BLaER1 (cell line): Measurements from ENCODE around the gene LIN7B.
"Not testable (repeated sequence)": the region's sequence is repeated elsewhere in the genome, so short reads cannot be mapped to it uniquely, and the experiment has no call there.

Source experiments
- H3K27ac ChIP-seq: shearing (Covaris generic); formaldehyde crosslinking; 2 replicates; pipeline ENCODE4 v1.8.1; 2022
- H3K27me3 ChIP-seq: shearing (Covaris generic); formaldehyde crosslinking; 2 replicates; pipeline ENCODE4 v1.8.1; 2022
- H3K36me3 ChIP-seq: shearing (Covaris generic); formaldehyde crosslinking; 2 replicates; pipeline ENCODE4 v1.8.1; 2022
- H3K4me1 ChIP-seq: shearing (Covaris generic); formaldehyde crosslinking; 2 replicates; pipeline ENCODE4 v1.8.1; 2022
- H3K4me2 ChIP-seq: shearing (Covaris generic); formaldehyde crosslinking; 2 replicates; pipeline ENCODE4 v1.8.1; 2022
- H3K4me3 ChIP-seq: shearing (Covaris generic); formaldehyde crosslinking; 2 replicates; pipeline ENCODE4 v1.8.1; 2022
- H3K9ac ChIP-seq: shearing (Covaris generic); formaldehyde crosslinking; 2 replicates; pipeline ENCODE4 v1.8.1; 2022
- H3K9me3 ChIP-seq: shearing (Covaris generic); formaldehyde crosslinking; 2 replicates; pipeline ENCODE4 v1.8.1; 2022
- H4K20me1 ChIP-seq: shearing (Covaris generic); formaldehyde crosslinking; 2 replicates; pipeline ENCODE4 v1.8.1; 2022
- Cebpa-rat ChIP-seq: shearing (Covaris generic); IDR thresholded peaks from 2 replicates; pipeline ENCODE4 v1.8.1; 2022

The LIN7B gene

DNA sequence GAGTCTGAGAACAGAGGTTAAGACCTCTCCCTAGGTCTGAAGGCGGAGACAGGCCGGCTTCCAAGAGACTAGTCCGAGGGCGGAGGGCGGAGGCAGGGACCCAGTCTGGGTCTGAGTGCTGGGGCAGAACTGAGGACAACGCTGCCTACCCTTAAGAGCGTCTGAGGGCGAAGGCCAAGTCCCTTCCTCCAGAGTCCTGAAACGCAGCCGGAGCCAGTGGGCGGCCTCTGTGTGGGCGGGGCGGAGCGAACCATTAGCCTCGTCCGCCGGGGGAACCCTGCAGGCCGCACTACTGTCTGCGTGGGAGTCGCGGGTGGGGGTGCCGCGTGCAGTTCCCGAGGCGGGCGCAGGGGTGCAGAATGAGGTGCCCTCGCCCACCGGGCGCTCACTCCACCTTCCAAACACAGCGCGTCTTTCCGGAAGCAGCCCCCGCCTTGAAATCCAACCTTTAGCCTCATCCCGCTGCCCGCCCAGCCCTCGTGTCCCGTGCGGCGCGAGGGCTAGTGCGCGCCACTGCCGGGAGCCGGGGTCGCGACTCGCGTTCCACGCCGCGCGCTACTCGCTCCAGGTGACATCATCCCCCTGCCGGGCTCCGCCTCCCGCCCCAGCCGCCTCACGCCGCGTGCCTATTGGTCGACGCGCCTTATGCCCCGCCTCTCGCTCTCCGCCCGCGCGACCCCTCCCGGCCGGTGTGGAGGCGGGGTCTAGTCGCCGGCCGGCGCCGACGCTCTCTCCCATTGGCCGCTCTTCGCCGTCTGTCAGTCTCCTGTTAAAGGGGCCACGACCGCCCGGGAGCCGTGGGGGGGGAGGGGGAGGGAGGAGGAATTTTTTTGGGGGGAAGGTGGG lies 4.6 kb downstream of the LIN7B start, which contains the start of gene C19orf73:
Gene C19orf73, minus strand, starts transcription at position 579 of the 846 bp plus-strand sequence. Its CDS starts 121 bp downstream, at position 458.
- no peak for TF ChIP-seq Cebpa-rat
- Histone ChIP-seq H3K9me3 (no peaks in the 10 kb centered on the region), H3K4me1 (peaks cover 55% of the 10 kb centered on the region), H4K20me1 (peaks cover 24% of the 10 kb centered on the region), H3K4me2 (peak within 1 kb of the TSS; percentile 99), H3K4me3 (peak within 1 kb of the TSS; percentile 75), H3K9ac (peak within 1 kb of the TSS; percentile 97), H3K36me3 (no peaks in the 10 kb centered on the region; the same call in 1 of the 2 replicates), H3K27me3 (peaks cover 35% of the 10 kb centered on the region), H3K27ac (peak within 1 kb of the TSS; percentile 98)

DNA sequence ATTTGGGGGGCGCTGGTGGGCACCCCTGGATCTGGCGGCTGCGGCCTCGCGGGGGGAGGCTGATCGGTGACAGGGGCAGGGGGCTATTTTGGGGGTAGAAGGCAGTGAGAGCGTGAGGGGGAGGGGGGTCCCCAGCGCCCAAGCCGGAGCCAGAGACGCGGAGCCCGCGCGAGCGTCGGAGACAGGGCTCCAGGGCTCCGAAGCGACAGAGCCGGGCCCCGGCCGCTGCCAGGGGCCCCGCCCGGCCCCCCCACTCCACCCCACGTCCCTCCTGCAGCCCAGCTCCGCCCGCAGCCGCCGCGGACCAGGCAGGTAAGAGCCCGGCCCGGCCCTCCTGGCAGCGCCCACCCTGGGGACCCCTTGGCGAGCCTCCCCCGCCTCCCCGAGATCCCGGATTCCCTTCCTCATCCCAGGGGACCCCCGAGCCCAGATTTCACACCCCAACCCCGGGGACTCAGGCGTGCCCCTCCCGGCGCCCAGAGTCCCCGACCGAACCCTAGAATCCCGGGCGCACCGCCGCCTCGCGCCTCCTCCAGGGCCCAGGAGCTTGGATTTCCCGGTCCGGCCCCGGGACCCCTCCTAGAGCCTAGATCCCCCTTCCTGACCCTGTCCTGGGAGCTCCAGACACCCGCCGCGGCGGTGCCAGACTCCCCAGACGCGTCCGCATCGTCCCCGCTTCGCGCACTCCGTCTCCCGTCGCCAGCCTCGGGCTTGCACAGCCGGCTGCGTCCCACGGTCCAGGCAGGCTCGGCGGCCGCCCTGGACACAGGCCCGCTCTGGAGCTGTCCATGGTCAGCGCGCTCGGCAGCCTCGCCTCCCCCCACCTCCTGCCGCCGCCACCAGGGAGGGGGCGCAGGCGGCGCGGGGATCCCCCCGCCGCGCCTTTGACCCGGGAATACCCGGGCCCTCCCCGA lies 5.5 kb downstream of the LIN7B start, which contains the start of gene PPFIA3:
Gene PPFIA3, plus strand, starts transcription at position 134 of the 914 bp plus-strand sequence. CDS start 8,330 bp downstream, outside the sequence.
- peak within 1 kb of the TSS; percentile 98 for H3K27ac ChIP-seq

DNA sequence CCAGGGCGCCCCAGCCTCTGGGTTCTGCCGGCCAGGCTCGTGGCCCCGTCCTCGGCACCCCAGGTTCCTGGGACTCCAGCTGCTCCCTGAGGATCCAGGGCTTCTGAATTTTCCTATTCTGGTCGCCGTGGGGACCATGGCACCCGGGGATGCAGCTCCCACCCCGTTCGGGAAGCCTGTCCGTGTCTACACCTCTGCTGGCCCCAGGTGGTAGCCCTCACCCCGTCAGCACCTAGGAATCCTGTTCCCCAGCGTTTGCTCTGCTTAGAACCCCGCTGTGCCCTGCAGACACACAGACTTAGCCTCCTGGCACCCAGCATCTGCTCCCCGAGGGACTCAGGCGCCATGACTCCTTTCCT lies 6.1 kb downstream of the LIN7B start:
- Histone ChIP-seq H3K27ac (no peak overlapping the region), H3K4me3 (peak overlapping the region; percentile 75), H4K20me1 (peaks cover 24% of the 10 kb centered on the region), H3K4me2 (peak overlapping the region; percentile 99), H3K4me1 (peaks cover 46% of the 10 kb centered on the region), H3K36me3 (no peaks in the 10 kb centered on the region; the same call in 1 of the 2 replicates), H3K9ac (peak overlapping the region; percentile 97), H3K9me3 (no peaks in the 10 kb centered on the region), H3K27me3 (peaks cover 35% of the 10 kb centered on the region)
- no peak for TF ChIP-seq Cebpa-rat

More for the DNA sequence above, 5.5 kb downstream of the LIN7B start, which contains the start of gene PPFIA3:
- no peak for TF ChIP-seq Cebpa-rat
- Histone ChIP-seq H3K9ac (peak within 1 kb of the TSS; percentile 97), H3K4me1 (peaks cover 51% of the 10 kb centered on the region), H3K27me3 (peaks cover 35% of the 10 kb centered on the region), H3K9me3 (no peaks in the 10 kb centered on the region), H3K4me3 (peak within 1 kb of the TSS; percentile 75), H3K36me3 (no peaks in the 10 kb centered on the region; the same call in 1 of the 2 replicates), H3K4me2 (peak within 1 kb of the TSS; percentile 99), H4K20me1 (peaks cover 24% of the 10 kb centered on the region)

DNA sequence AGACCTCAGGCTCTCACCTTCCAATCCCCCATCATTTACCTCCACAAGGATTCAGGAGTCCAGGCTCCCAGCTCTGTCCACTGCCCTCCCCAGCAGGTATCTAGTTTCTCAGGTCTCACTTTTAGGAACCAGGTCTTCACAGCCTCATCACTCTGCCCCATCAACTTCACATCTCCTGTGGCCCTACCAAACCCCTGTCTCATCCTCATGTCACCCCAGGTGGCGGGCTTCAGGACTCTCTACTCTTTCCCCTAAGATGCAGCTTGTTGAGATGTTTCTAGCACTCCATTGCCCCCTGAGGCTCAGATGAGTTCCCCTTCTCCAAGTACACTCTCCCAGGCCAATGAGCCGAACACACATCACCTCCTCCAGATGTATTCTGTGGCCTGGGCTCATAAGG lies 6.7 kb downstream of the LIN7B start:
- Histone ChIP-seq H3K4me3 (peak overlapping the region; percentile 75; the same call in 1 of the 2 replicates), H3K9me3 (no peaks in the 10 kb centered on the region), H3K27me3 (peaks cover 35% of the 10 kb centered on the region), H3K4me2 (peak overlapping the region; percentile 99), H3K9ac (no peak overlapping the region), H3K27ac (no peak overlapping the region), H4K20me1 (peaks cover 24% of the 10 kb centered on the region), H3K4me1 (peaks cover 40% of the 10 kb centered on the region), H3K36me3 (no peaks in the 10 kb centered on the region; the same call in 1 of the 2 replicates)
- TF ChIP-seq Cebpa-rat, result no peak

DNA sequence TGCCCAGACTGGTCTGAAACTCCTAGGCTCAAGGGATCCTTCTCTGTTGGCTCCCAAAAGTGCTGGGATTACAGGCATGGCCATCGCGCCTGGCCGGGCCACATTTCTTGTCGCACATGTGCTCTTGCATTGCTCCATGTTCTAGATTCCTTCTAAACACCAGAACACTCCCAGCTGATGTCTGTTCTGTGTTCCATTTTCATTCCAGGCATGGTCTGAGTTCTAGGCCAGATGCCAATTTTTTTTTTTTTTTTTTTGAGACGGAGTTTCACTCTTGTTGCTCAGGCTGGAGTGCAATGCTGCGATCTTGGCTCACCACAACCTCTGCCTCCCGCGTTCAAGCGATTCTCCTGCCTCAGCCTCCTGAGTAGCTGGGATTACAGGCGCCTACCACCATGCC lies 7.7 kb downstream of the LIN7B start:
- H3K9me3 ChIP-seq, H3K4me3 ChIP-seq, H3K27ac ChIP-seq, H3K36me3 ChIP-seq, H3K4me2 ChIP-seq, H3K9ac ChIP-seq: not testable (repeated sequence)
- peaks cover 35% of the 10 kb centered on the region for H3K27me3 ChIP-seq
- H3K4me1 ChIP-seq, result peaks cover 30% of the 10 kb centered on the region
- peaks cover 24% of the 10 kb centered on the region for H4K20me1 ChIP-seq

DNA sequence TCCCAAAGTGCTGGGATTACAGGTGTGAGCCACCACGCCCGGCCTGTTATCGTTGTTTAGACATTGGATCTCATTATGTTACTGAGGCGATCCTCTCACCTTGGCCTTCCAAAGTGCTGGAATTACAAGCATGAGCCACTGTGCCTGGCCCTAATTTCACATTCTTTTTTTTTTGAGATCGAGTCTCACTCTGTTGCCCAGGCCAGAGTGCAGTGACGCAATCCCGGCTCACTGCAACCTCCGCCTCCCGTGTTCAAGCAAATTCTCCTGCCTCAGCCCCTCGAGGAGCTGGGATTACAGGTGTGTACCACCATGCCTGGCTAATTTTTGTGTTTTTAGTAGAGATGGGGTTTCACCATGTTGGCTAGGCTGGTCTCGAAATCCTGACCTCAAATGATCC lies 9.1 kb downstream of the LIN7B start:
- not testable (repeated sequence) for H3K4me2 ChIP-seq, H3K27ac ChIP-seq, H3K36me3 ChIP-seq, H3K9me3 ChIP-seq, H3K4me3 ChIP-seq, H3K9ac ChIP-seq
- H3K27me3 ChIP-seq, result peaks cover 35% of the 10 kb centered on the region
- H4K20me1 ChIP-seq, result peaks cover 24% of the 10 kb centered on the region
- peaks cover 22% of the 10 kb centered on the region for H3K4me1 ChIP-seq

DNA sequence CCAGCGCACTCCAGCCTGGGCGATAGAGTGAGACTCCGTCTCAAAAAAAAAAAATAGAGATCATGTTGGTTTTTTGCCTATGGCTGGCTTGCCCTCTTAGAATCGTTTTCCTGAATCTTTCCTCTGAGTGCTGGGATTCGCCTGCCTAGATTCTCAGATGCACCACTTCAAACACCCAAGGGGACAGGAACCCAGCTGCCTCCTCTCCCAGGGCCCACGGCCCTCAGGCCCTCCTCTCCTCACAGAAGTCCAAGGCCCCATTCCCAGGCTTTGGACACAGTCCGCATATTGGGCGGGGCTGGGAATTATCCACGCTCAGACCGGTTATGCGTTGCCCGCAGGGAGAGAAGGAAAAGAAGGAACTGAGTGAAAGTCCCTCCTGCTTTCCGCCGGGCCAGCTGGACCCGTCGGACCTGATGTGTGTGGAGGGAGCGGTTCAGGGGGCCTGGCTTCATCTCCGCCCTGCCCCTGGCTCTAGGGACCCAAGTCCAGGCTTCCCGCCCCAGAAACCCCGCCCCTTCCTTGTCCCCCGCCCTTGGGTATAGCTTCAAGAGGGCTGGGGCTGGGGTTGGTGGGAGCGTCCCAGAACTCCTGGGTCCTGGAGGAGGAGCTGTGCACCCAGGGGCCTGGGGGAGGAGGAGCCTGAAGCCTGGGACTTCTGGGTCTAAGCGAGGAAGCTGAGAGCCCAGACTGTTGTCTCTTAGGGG lies 11.0 kb downstream of the LIN7B start:
- Histone ChIP-seq H3K27me3 (peaks cover 26% of the 10 kb centered on the region), H3K4me1 (peaks cover 29% of the 10 kb centered on the region), H3K4me2 (no peak overlapping the region), H3K9ac (no peak overlapping the region), H3K27ac (no peak overlapping the region), H4K20me1 (peaks cover 19% of the 10 kb centered on the region), H3K4me3 (no peak overlapping the region), H3K36me3 (peaks cover 7% of the 10 kb centered on the region), H3K9me3 (peaks cover 7% of the 10 kb centered on the region; the same call in 1 of the 2 replicates)
- TF ChIP-seq Cebpa-rat, result no peak

DNA sequence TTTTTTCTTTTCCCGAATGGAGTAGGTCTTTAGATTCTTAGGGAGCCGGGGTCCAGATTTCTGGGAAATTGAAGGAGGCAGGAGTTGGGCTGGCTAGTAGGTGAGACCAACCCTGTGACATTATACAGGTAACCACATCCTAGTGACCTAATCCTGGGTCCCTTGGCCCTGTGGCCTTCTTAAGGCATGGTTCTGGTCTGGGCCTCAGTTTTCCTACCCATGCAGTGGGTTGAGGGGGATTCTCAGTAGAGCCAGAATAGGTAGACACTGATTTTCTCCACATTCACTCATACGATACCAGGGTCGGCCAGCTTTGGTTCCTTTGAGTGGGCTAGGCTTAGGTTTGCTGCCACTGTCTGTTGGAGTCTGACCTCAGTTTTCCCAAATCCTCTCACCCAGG lies 12.4 kb downstream of the LIN7B start:
- no peak overlapping the region for H3K27ac ChIP-seq
- peaks cover 21% of the 10 kb centered on the region for H3K4me1 ChIP-seq
- H3K9me3 ChIP-seq, result peaks cover 12% of the 10 kb centered on the region
- H4K20me1 ChIP-seq, result 0 out of 2 replicates have a peak, but pooled peaks cover 6% of the 10 kb centered on the region
- H3K36me3 ChIP-seq, result peaks cover 15% of the 10 kb centered on the region
- no peak overlapping the region for H3K4me2 ChIP-seq
- peaks cover 12% of the 10 kb centered on the region for H3K27me3 ChIP-seq
- no peak overlapping the region for H3K9ac ChIP-seq
- no peak for TF ChIP-seq Cebpa-rat
- no peak overlapping the region for H3K4me3 ChIP-seq

DNA sequence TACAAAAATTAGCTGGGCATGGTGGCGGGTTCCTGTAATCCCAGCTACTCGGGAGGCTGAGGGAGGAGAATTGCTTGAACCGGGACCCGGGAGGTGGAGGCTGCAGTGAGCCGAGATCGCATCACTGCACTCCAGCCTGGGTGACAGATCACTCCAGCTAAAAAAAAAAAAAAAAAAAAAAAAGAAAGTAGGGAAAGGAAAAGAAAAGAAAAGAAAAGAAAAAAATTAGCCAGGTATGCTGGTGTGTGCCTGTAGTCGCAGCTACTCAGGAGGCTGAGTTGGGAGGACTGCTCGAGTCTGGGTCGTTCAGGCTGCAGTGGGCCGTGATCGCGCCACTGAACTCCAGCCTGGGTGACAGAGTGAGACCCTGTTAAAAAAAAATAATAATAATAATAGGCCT lies 13.1 kb downstream of the LIN7B start:
- not testable (repeated sequence) for H3K27me3 ChIP-seq, H3K27ac ChIP-seq, H3K9ac ChIP-seq, H4K20me1 ChIP-seq, H3K4me3 ChIP-seq
- peak overlapping the region; percentile 77 for H3K4me2 ChIP-seq
- H3K4me1 ChIP-seq, result peaks cover 21% of the 10 kb centered on the region
- peaks cover 15% of the 10 kb centered on the region for H3K36me3 ChIP-seq
- peaks cover 12% of the 10 kb centered on the region for H3K9me3 ChIP-seq
